ENCODE data around the gene GLOD4.
A peak's percentile ranks its signal among the peaks of the same experiment; 100 is the strongest.

GLOD4 gene

DNA sequence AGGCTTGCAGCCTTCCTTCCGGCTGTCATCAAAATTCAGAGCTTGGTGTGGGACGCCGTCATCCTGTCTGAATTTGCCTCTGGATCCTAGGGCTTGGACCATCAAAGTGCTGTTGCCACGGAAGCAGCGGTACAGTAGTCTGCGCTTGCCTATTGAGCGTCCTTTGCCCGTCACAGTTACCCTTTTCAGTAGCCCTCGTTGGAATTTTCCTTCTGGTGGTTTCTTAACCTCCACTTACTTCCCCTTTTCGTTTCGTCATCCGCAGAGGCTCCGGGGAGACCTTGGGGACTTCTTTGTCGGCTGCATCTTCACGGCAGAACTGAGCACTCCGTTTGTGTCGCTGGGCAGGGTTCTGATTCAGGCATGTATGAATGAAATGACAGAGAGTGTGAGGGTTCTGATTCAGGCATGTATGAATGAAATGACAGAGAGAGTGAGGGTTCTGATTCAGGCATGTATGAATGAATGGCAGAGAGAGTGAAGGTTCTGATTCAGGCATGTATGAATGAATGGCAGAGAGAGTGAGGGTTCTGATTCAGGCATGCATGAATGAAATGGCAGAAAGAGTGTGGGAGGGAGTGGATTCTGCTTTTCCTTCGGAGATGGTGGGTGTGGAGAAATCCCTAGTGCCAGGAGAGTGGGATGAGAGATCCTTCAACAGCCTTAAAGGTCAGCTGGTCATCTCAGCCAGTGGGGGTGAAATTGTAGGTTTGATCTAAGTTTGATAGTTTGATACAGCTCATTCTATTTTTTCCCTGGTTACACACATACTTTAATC is 41.7 kb downstream of the GLOD4 start:
- in situ Hi-C loops (cut with MboI; ENCODE audit: low pct_unique_long_range_greater_than_20kb, low sequenced_read_pairs, unreplicated experiment) = no loop called here
- peak; percentile 71 for DNase-seq (ENCODE audit: low spot score)
- TF ChIP-seq, protein P1, sequence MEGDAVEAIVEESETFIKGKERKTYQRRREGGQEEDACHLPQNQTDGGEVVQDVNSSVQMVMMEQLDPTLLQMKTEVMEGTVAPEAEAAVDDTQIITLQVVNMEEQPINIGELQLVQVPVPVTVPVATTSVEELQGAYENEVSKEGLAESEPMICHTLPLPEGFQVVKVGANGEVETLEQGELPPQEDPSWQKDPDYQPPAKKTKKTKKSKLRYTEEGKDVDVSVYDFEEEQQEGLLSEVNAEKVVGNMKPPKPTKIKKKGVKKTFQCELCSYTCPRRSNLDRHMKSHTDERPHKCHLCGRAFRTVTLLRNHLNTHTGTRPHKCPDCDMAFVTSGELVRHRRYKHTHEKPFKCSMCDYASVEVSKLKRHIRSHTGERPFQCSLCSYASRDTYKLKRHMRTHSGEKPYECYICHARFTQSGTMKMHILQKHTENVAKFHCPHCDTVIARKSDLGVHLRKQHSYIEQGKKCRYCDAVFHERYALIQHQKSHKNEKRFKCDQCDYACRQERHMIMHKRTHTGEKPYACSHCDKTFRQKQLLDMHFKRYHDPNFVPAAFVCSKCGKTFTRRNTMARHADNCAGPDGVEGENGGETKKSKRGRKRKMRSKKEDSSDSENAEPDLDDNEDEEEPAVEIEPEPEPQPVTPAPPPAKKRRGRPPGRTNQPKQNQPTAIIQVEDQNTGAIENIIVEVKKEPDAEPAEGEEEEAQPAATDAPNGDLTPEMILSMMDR (IDR thresholded peaks at IDR 0.05; ENCODE audit: extremely low read depth, insufficient read depth, missing control alignments) = no peak

GRCh38 chr17:737561-738113 is 44.4 kb downstream of the GLOD4 start:
- in situ Hi-C loops (cut with MboI; ENCODE audit: low pct_unique_long_range_greater_than_20kb, low sequenced_read_pairs, unreplicated experiment) = no loop called here
- DNase-seq (ENCODE audit: low spot score) = no peak
- TF ChIP-seq, protein P1 (IDR thresholded peaks at IDR 0.05; ENCODE audit: extremely low read depth, insufficient read depth, missing control alignments) = no peak

DNA sequence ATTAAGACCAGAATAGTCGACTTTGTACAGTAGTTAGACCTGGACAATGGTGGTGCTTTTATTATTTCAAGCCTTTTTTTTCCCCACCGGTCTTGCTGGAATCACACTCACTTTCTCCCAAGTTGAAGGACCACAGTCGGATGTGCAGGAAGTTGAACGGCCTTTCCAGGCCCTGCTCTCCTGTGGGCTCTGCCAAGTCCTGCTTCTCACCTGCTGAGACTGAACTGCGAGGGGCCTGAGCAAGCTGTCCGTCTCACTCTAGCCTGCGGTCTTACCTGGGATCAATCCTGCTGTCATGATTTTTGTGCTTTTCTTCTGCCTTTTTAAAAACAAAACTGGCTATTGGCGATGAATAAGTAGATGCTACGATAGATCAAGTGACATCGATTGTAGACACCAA is 48.3 kb downstream of the GLOD4 start:
- DNase-seq (ENCODE audit: low spot score) = no peak
- TF ChIP-seq, protein P1 (IDR thresholded peaks at IDR 0.05; ENCODE audit: extremely low read depth, insufficient read depth, missing control alignments) = no peak
- in situ Hi-C loops (cut with MboI; ENCODE audit: low pct_unique_long_range_greater_than_20kb, low sequenced_read_pairs, unreplicated experiment) = no loop called here

DNA sequence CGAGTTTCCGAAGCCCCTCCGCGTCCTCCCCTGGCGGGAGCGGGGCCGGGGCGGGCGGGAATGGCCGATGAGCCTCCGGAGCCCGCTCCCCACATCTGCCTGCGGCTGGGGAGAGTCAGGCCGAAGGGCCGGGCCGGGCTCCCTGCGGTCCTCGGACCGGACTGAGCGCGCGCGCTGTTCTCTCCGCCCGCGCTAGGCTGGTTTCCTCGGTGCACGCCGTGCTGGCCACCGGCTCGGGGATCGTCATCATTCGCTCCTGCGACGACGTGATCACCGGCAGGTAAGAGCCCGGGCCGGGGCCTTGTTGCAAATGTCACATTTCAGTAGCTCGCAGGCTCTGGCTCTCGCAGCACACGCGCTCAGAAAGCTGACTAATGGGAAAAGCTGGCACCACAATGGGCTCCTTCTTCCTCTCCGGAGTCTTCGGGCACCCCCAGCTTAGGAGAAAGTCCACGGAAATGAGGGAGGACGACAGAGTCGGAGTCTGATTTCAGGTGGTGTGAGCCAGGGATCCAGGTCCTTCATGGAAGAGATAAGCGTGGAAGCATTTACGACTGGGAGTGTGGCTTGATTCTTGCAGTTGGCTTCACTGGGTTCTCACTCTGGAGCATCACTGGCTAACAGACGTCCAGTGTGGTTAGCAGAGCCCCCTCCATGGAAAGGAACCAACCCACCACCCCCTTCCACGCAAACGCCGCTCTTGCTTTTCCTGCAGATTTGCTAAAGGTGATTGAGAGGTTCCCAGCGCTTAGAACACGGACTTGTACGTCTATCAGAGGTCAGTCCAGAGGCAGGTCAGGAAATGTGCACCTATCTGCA is 49.0 kb downstream of the GLOD4 start:
- TF ChIP-seq, protein P1 (IDR thresholded peaks at IDR 0.05; ENCODE audit: extremely low read depth, insufficient read depth, missing control alignments) = no peak
- in situ Hi-C loops (cut with MboI; ENCODE audit: low pct_unique_long_range_greater_than_20kb, low sequenced_read_pairs, unreplicated experiment) = no loop called here
- peak; percentile 48 for DNase-seq (ENCODE audit: low spot score)

GRCh38 chr17:732067-732901 is 49.8 kb downstream of the GLOD4 start, which contains the start of gene TLCD3A:
TSS of gene TLCD3A (plus strand) at chr17:732596. CDS start at chr17:732648, 52 bp downstream.
- DNase-seq (ENCODE audit: low spot score) = peak; percentile 91
- in situ Hi-C loops (cut with MboI; ENCODE audit: low pct_unique_long_range_greater_than_20kb, low sequenced_read_pairs, unreplicated experiment) = no loop called here
- TF ChIP-seq, protein P1 (IDR thresholded peaks at IDR 0.05; ENCODE audit: extremely low read depth, insufficient read depth, missing control alignments) = no peak

GRCh38 chr17:731644-732066 is 50.4 kb downstream of the GLOD4 start:
- in situ Hi-C loops (cut with MboI; ENCODE audit: low pct_unique_long_range_greater_than_20kb, low sequenced_read_pairs, unreplicated experiment) = no loop called here
- DNase-seq (ENCODE audit: low spot score) = no peak
- TF ChIP-seq, protein P1 (IDR thresholded peaks at IDR 0.05; ENCODE audit: extremely low read depth, insufficient read depth, missing control alignments) = no peak

All from GM13977 (cell line).